Measurements from ENCODE around the gene NR6A1.

NR6A1 gene

DNA sequence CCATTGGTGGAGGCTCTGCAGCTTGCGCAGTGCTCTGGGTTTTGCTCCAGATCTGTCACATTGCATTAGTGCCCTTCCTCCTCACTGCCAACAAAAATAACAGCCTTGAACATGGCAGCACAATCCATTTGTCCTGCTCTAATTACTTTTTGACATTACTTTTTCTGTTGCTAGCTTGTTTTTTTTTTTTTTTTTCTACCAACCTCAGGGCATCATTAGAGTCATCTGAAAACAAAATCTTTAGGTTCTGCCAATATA is 146.4 kb downstream of the NR6A1 start:
- Histone ChIP-seq H3K4ac (ENCODE audit: low read length) (no peak overlapping the region), H3K36me3 (replicated peaks in 1 of 2; ENCODE audit: control insufficient read depth in 2 of 2, insufficient read depth in 2 of 2, low read length in 2 of 2) (no peaks in the 10 kb centered on the region), H3K4me1 (ENCODE audit: control insufficient read depth in 2 of 2, insufficient read depth in 1 of 2, low read depth in 1 of 2, low read length in 2 of 2) (peaks cover 0 to 5% of the 10 kb centered on the region in 2 donors), H4K91ac (ENCODE audit: low read depth, low read length, poor library complexity) (no peak overlapping the region), H2AFZ (ENCODE audit: low read length) (no peak overlapping the region), H3K79me1 (ENCODE audit: low read depth, low read length) (no peaks in the 10 kb centered on the region), H4K8ac (ENCODE audit: low read depth, low read length) (no peak overlapping the region), H3K4me3 (ENCODE audit: low read length in 2 of 2) (no peak overlapping the region), H3K14ac (ENCODE audit: low read length) (no peak overlapping the region), H3K27ac (replicated peaks; ENCODE audit: low read length) (no peak overlapping the region), H2BK120ac (ENCODE audit: low read depth, low read length) (no peak overlapping the region), H3K9me3 (replicated peaks in 1 of 2; ENCODE audit: control insufficient read depth in 2 of 2, insufficient read depth in 1 of 2, low read depth in 1 of 2, low read length in 2 of 2) (no peaks in the 10 kb centered on the region), H3K23ac (ENCODE audit: low read depth, low read length, poor library complexity) (no peak overlapping the region), H3K9ac (ENCODE audit: low read depth, low read length, poor library complexity) (no peak overlapping the region), H3K18ac (ENCODE audit: low read length) (no peak overlapping the region), H2BK5ac (ENCODE audit: low read length) (no peak overlapping the region), H2BK12ac (ENCODE audit: low read length) (no peak overlapping the region), H2AK5ac (ENCODE audit: low read depth, low read length) (no peak overlapping the region), H3K4me2 (ENCODE audit: insufficient read depth, low read length, poor library complexity, severe bottlenecking) (no peak overlapping the region), H2BK15ac (ENCODE audit: low read length) (no peak overlapping the region), H3K27me3 (ENCODE audit: control insufficient read depth in 3 of 3, insufficient read depth in 3 of 3, low read depth in 1 of 3, low read length in 3 of 3) (no peaks in the 10 kb centered on the region)
- DNase-seq (ENCODE audit: low spot score), result no peak
- no CpG with 5 or more reads among the region's 1 CpG for WGBS, 2 donors (ENCODE audit: extremely low coverage in 2 of 2, insufficient read length in 2 of 2, insufficient replicate concordance in 1 of 2)

DNA sequence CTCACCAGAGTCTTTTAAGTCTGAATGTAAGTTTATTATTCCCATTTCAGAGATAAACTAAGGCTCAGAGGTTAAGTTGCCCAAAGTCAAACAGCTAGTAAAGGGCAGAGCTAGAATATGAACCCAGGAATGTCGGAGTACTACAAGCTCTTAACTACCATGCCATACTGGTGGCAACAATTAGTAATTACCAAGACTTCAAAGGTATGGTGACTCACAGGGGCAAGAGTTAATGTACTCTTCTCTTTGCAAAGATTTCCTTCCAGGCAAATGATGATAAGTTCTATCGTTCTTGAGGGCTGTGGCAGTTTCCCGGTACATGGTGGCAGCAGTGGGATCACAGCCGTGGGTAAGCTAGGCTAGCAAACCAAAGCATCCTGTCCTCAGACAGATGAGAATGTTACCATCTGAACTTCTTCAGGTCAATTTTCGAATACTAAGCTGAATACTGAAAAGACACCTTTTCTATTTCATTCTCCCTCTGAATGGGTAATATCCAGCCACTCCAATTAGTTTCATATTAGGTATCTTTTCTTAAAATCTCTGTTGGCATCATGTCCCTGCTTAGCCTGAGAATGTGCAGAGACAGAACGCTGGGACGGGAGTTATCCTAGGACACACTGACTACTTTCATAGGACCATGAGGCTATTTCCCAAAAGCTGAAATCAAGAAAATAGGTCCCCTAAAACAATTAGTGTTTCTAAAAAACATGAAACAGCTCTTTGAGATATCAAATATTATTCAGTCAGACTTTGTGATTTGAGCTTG is 147.0 kb downstream of the NR6A1 start:
- H3K23ac ChIP-seq (ENCODE audit: low read depth, low read length, poor library complexity), result no peak overlapping the region
- DNase-seq (ENCODE audit: low spot score), result no peak
- no peaks in the 10 kb centered on the region for H3K79me1 ChIP-seq (ENCODE audit: low read depth, low read length)
- no peak overlapping the region for H4K8ac ChIP-seq (ENCODE audit: low read depth, low read length)
- no peak overlapping the region for H3K27ac ChIP-seq (replicated peaks; ENCODE audit: low read length)
- H3K18ac ChIP-seq (ENCODE audit: low read length), result no peak overlapping the region
- H2AFZ ChIP-seq (ENCODE audit: low read length), result no peak overlapping the region
- no peaks in the 10 kb centered on the region for H3K36me3 ChIP-seq (replicated peaks in 1 of 2; ENCODE audit: control insufficient read depth in 2 of 2, insufficient read depth in 2 of 2, low read length in 2 of 2)
- no peak overlapping the region for H2BK120ac ChIP-seq (ENCODE audit: low read depth, low read length)
- no peak overlapping the region for H4K91ac ChIP-seq (ENCODE audit: low read depth, low read length, poor library complexity)
- peaks cover 0 to 5% of the 10 kb centered on the region in 2 donors for H3K4me1 ChIP-seq (ENCODE audit: control insufficient read depth in 2 of 2, insufficient read depth in 1 of 2, low read depth in 1 of 2, low read length in 2 of 2)
- H3K4ac ChIP-seq (ENCODE audit: low read length), result no peak overlapping the region
- no peak overlapping the region for H3K9ac ChIP-seq (ENCODE audit: low read depth, low read length, poor library complexity)
- no peak overlapping the region for H2BK15ac ChIP-seq (ENCODE audit: low read length)
- no peaks in the 10 kb centered on the region for H3K9me3 ChIP-seq (replicated peaks in 1 of 2; ENCODE audit: control insufficient read depth in 2 of 2, insufficient read depth in 1 of 2, low read depth in 1 of 2, low read length in 2 of 2)
- H2AK5ac ChIP-seq (ENCODE audit: low read depth, low read length), result no peak overlapping the region
- H2BK5ac ChIP-seq (ENCODE audit: low read length), result no peak overlapping the region
- no peak overlapping the region for H3K14ac ChIP-seq (ENCODE audit: low read length)
- H2BK12ac ChIP-seq (ENCODE audit: low read length), result no peak overlapping the region
- no peak overlapping the region for H3K4me3 ChIP-seq (ENCODE audit: low read length in 2 of 2)
- no peak overlapping the region for H3K4me2 ChIP-seq (ENCODE audit: insufficient read depth, low read length, poor library complexity, severe bottlenecking)
- H3K27me3 ChIP-seq (ENCODE audit: control insufficient read depth in 3 of 3, insufficient read depth in 3 of 3, low read depth in 1 of 3, low read length in 3 of 3), result no peaks in the 10 kb centered on the region
- no CpG with 5 or more reads among the region's 7 CpGs for WGBS, 2 donors (ENCODE audit: extremely low coverage in 2 of 2, insufficient read length in 2 of 2, insufficient replicate concordance in 1 of 2)

DNA sequence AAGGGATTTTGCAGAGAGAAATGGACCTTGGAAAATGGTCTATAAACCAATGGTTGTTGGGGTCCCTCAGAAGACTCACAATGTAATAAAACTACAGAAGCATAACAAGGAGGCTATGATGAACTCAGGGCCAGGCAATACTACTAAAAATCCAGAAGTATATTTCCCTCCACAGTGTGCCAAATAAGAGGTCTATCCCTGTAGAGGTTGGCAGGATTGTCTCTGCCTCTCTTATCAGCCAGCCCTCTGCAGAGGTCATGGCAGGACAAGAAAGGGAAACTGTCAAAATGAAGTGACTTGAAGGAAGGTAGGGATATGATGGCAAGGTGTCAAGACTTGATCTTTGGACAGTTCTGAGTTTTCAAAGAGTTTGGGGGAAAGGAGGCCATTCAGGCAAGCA is 148.2 kb downstream of the NR6A1 start:
- H3K23ac ChIP-seq (ENCODE audit: low read depth, low read length, poor library complexity), result no peak overlapping the region

DNA sequence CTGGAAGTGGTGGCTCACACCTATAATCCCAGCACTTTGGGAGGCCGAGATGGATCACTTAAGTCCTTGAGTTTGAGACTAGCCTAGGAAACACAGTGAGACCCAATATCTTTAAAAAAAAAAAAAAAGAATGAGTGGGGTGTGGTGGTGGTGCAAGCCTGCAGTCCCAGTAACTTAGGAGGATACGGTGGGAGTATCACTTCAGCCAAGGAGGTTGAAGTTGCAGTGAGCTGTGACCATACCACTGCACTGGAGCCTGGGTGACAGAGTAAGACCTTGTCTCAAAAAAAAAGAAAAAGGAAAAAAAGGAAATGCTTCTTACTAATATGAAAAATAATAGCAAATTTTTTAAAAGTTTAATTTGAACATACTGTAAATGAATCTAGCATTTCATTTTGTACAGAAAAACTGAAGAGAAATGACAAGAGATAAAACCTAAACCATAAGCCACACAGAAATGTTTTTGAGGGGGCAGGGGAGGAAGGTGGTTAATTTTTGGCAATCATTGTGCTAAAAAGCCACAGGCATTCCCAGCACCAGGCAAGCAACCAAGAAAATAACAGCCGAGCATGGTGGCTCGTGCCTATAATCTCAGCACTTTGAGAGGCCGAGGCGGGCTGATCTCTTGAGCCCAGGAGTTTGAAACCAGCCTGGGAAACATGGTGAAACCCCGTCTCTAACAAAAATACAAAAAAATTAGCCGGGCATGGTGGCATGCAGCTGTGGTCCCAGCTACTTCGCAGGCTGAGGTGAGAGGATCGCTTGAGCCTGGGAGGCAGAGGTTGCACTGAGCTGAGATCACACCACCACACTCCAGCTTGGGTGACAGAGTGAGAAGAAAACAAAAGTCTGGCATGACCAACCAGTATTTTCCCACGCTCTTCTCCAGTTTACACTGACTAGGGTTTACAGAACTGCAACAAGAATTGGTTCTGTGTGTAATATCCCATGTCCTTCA is 149.5 kb downstream of the NR6A1 start:
- Histone ChIP-seq H3K14ac (ENCODE audit: low read length) (no peak overlapping the region), H3K4me2 (ENCODE audit: insufficient read depth, low read length, poor library complexity, severe bottlenecking) (no peak overlapping the region), H3K18ac (ENCODE audit: low read length) (no peak overlapping the region), H3K9ac (ENCODE audit: low read depth, low read length, poor library complexity) (no peak overlapping the region), H2BK15ac (ENCODE audit: low read length) (no peak overlapping the region), H3K27me3 (ENCODE audit: control insufficient read depth in 3 of 3, insufficient read depth in 3 of 3, low read depth in 1 of 3, low read length in 3 of 3) (no peaks in the 10 kb centered on the region), H4K91ac (ENCODE audit: low read depth, low read length, poor library complexity) (no peak overlapping the region), H3K79me1 (ENCODE audit: low read depth, low read length) (no peaks in the 10 kb centered on the region), H3K36me3 (replicated peaks in 1 of 2; ENCODE audit: control insufficient read depth in 2 of 2, insufficient read depth in 2 of 2, low read length in 2 of 2) (no peaks in the 10 kb centered on the region), H3K4me1 (ENCODE audit: control insufficient read depth in 2 of 2, insufficient read depth in 1 of 2, low read depth in 1 of 2, low read length in 2 of 2) (peaks cover 1 to 10% of the 10 kb centered on the region in 2 donors), H2AK5ac (ENCODE audit: low read depth, low read length) (no peak overlapping the region), H3K4me3 (ENCODE audit: low read length in 2 of 2) (no peak overlapping the region), H3K9me3 (replicated peaks in 1 of 2; ENCODE audit: control insufficient read depth in 2 of 2, insufficient read depth in 1 of 2, low read depth in 1 of 2, low read length in 2 of 2) (no peaks in the 10 kb centered on the region), H4K8ac (ENCODE audit: low read depth, low read length) (no peak overlapping the region), H2AFZ (ENCODE audit: low read length) (no peak overlapping the region), H3K23ac (ENCODE audit: low read depth, low read length, poor library complexity) (no peak overlapping the region), H2BK120ac (ENCODE audit: low read depth, low read length) (no peak overlapping the region), H3K27ac (replicated peaks; ENCODE audit: low read length) (no peak overlapping the region), H3K4ac (ENCODE audit: low read length) (no peak overlapping the region), H2BK5ac (ENCODE audit: low read length) (no peak overlapping the region), H2BK12ac (ENCODE audit: low read length) (no peak overlapping the region)
- no peak for DNase-seq (ENCODE audit: low spot score)
- no CpG with 5 or more reads among the region's 11 CpGs for WGBS, 2 donors (ENCODE audit: extremely low coverage in 2 of 2, insufficient read length in 2 of 2, insufficient replicate concordance in 1 of 2)

More for the DNA sequence above, 148.2 kb downstream of the NR6A1 start:
- no peak overlapping the region for H3K9ac ChIP-seq (ENCODE audit: low read depth, low read length, poor library complexity)
- no peak overlapping the region for H2BK120ac ChIP-seq (ENCODE audit: low read depth, low read length)
- no peaks in the 10 kb centered on the region for H3K36me3 ChIP-seq (replicated peaks in 1 of 2; ENCODE audit: control insufficient read depth in 2 of 2, insufficient read depth in 2 of 2, low read length in 2 of 2)
- no peak overlapping the region for H3K4me2 ChIP-seq (ENCODE audit: insufficient read depth, low read length, poor library complexity, severe bottlenecking)
- H4K91ac ChIP-seq (ENCODE audit: low read depth, low read length, poor library complexity), result no peak overlapping the region
- H3K4me3 ChIP-seq (ENCODE audit: low read length in 2 of 2), result no peak overlapping the region
- no peak for DNase-seq (ENCODE audit: low spot score)
- no peak overlapping the region for H4K8ac ChIP-seq (ENCODE audit: low read depth, low read length)
- H3K4ac ChIP-seq (ENCODE audit: low read length), result no peak overlapping the region
- no peak overlapping the region for H2AK5ac ChIP-seq (ENCODE audit: low read depth, low read length)
- no peak overlapping the region for H3K14ac ChIP-seq (ENCODE audit: low read length)
- no peak overlapping the region for H2AFZ ChIP-seq (ENCODE audit: low read length)
- H3K27me3 ChIP-seq (ENCODE audit: control insufficient read depth in 3 of 3, insufficient read depth in 3 of 3, low read depth in 1 of 3, low read length in 3 of 3), result no peaks in the 10 kb centered on the region
- H2BK15ac ChIP-seq (ENCODE audit: low read length), result no peak overlapping the region
- no peaks in the 10 kb centered on the region for H3K9me3 ChIP-seq (replicated peaks in 1 of 2; ENCODE audit: control insufficient read depth in 2 of 2, insufficient read depth in 1 of 2, low read depth in 1 of 2, low read length in 2 of 2)
- H3K18ac ChIP-seq (ENCODE audit: low read length), result no peak overlapping the region
- H3K4me1 ChIP-seq (ENCODE audit: control insufficient read depth in 2 of 2, insufficient read depth in 1 of 2, low read depth in 1 of 2, low read length in 2 of 2), result peaks cover 0 to 7% of the 10 kb centered on the region in 2 donors
- H3K79me1 ChIP-seq (ENCODE audit: low read depth, low read length), result no peaks in the 10 kb centered on the region
- H2BK5ac ChIP-seq (ENCODE audit: low read length), result no peak overlapping the region
- H3K27ac ChIP-seq (replicated peaks; ENCODE audit: low read length), result no peak overlapping the region
- H2BK12ac ChIP-seq (ENCODE audit: low read length), result no peak overlapping the region

Data from neuronal stem cell (in vitro differentiated cells).